ENCODE measurements around the gene KCNC4. TPM values are rescaled to one million over a fixed set of nuclear protein-coding genes. Genes with fewer than 3 reads are reported as not detected.

KCNC4 gene
- total and polyA plus RNA-seq, 2 of the 13 experiments (the other 11 are each of a cell fraction or from before 2014, with no cell fraction given) = 0.24 to 0.66 TPM

- no peak for TF ChIP-seq ZNF749 (CRISPR knock-in tag; IDR thresholded peaks at IDR 0.05; ENCODE audit: borderline replicate concordance)
These were observed 15.8 kb downstream of the KCNC4 start (continued) for GRCh38 chr1:110225756-110226404.

GRCh38 chr1:110227774-110228173 lies 17.7 kb downstream of the KCNC4 start:
- Histone ChIP-seq H3K9ac (ENCODE audit: insufficient read depth, low read depth, low read length) (no peak overlapping the region), H3K27me3 (ENCODE audit: control insufficient read depth in 1 of 2, insufficient read depth in 2 of 2, low read length in 2 of 2) (peaks cover 0 to 10% of the 10 kb centered on the region in 2 experiments; a peak in 4 of 5 replicates), H3K4me1 (ENCODE audit: insufficient read depth, low read length) (peaks cover 12% of the 10 kb centered on the region; the same call in 1 of the 2 replicates), H3K4me2 (ENCODE audit: low read depth, low read length) (no peak overlapping the region), H3K27ac (ENCODE audit: extremely low read length, insufficient read depth, low read length) (no peak overlapping the region), H3K79me2 (ENCODE audit: insufficient read depth, low read length) (no peaks in the 10 kb centered on the region), H4K20me1 (ENCODE audit: insufficient read depth, low read length) (no peaks in the 10 kb centered on the region), H3K36me3 (replicated peaks in 1 of 2; ENCODE audit: control insufficient read depth in 1 of 2, insufficient read depth in 2 of 2, low read length in 2 of 2) (no peaks in the 10 kb centered on the region), H3K9me3 (ENCODE audit: low read length) (no peaks in the 10 kb centered on the region), H3K4me3 (replicated peaks in 1 of 3; ENCODE audit: insufficient read depth in 1 of 3, low read depth in 2 of 3, low read length in 3 of 3) (no peak overlapping the region), H2AFZ (ENCODE audit: low read length) (no peak overlapping the region)
- 46% methylated on average over 10 of the region's 12 CpGs for WGBS (ENCODE audit: low lambda C conversion rate)
- ChIA-PET CTCF (ENCODE audit: low intra/inter-chr PET ratio, low total read pairs) (no interaction called here), POLR2A (no interaction called here)
- TF ChIP-seq CBX5 (CRISPR knock-in tag; IDR thresholded peaks at IDR 0.05; ENCODE audit: borderline replicate concordance) (no peak), ZNF768 (CRISPR knock-in tag; IDR thresholded peaks at IDR 0.05) (no peak), ZNF792 (CRISPR knock-in tag; IDR thresholded peaks at IDR 0.05) (no peak)
- FAIRE-seq = no peak
- in situ Hi-C loops (cut with HindIII; ENCODE audit: extremely low pct_ligation_motif_present, low pct_unique_long_range_greater_than_20kb) (no loop called here), intact Hi-C loops (cut with micrococcal nuclease; ENCODE audit: unreplicated experiment) (no loop called here)
- DNase-seq (ENCODE audit: low spot score) = no peak
- no peak for ATAC-seq
- BruUV-seq (replicated peaks) = no TSS peak

GRCh38 chr1:110228381-110228780 lies 18.3 kb downstream of the KCNC4 start:
- H3K4me1 ChIP-seq (ENCODE audit: insufficient read depth, low read length) = peaks cover 12% of the 10 kb centered on the region; the same call in 1 of the 2 replicates
- CTCF ChIA-PET (ENCODE audit: low intra/inter-chr PET ratio, low total read pairs) = no interaction called here
- no peak for ATAC-seq
- H3K4me3 ChIP-seq (replicated peaks in 1 of 3; ENCODE audit: insufficient read depth in 1 of 3, low read depth in 2 of 3, low read length in 3 of 3) = no peak overlapping the region
- POLR2A ChIA-PET = no interaction called here
- H3K36me3 ChIP-seq (replicated peaks in 1 of 2; ENCODE audit: control insufficient read depth in 1 of 2, insufficient read depth in 2 of 2, low read length in 2 of 2) = no peaks in the 10 kb centered on the region
- H2AFZ ChIP-seq (ENCODE audit: low read length) = no peak overlapping the region
- no peak overlapping the region for H3K4me2 ChIP-seq (ENCODE audit: low read depth, low read length)
- no peak overlapping the region for H3K9ac ChIP-seq (ENCODE audit: insufficient read depth, low read depth, low read length)
- H3K27me3 ChIP-seq (ENCODE audit: control insufficient read depth in 1 of 2, insufficient read depth in 2 of 2, low read length in 2 of 2) = peaks cover 0 to 10% of the 10 kb centered on the region in 2 experiments; a peak in 4 of 5 replicates
- no peak overlapping the region for H3K27ac ChIP-seq (ENCODE audit: extremely low read length, insufficient read depth, low read length)
- no TSS peak for BruUV-seq (replicated peaks)
- no peaks in the 10 kb centered on the region for H4K20me1 ChIP-seq (ENCODE audit: insufficient read depth, low read length)
- WGBS (ENCODE audit: low lambda C conversion rate) = 49% methylated on average over 6 of the region's 12 CpGs
- no peak for DNase-seq (ENCODE audit: low spot score)
- no peaks in the 10 kb centered on the region for H3K79me2 ChIP-seq (ENCODE audit: insufficient read depth, low read length)
- intact Hi-C loops (cut with micrococcal nuclease; ENCODE audit: unreplicated experiment) (no loop called here), in situ Hi-C loops (cut with HindIII; ENCODE audit: extremely low pct_ligation_motif_present, low pct_unique_long_range_greater_than_20kb) (no loop called here)
- no peaks in the 10 kb centered on the region for H3K9me3 ChIP-seq (ENCODE audit: low read length)
- no peak for FAIRE-seq
- TF ChIP-seq ZBTB38 (CRISPR knock-in tag; IDR thresholded peaks at IDR 0.05) (no peak), ZFP62 (CRISPR knock-in tag; IDR thresholded peaks at IDR 0.05) (no peak), SMAD3 (CRISPR knock-in tag; IDR thresholded peaks at IDR 0.05) (no peak), ZNF30 (CRISPR knock-in tag; IDR thresholded peaks at IDR 0.05) (no peak), YY1 (IDR thresholded peaks at IDR 0.05; ENCODE audit: insufficient read depth, insufficient replicate concordance, low read depth, low read length) (no peak), FIP1L1 (IDR thresholded peaks at IDR 0.05; ENCODE audit: borderline replicate concordance, insufficient read depth, low read depth, low read length) (no peak), YEATS4 (CRISPR knock-in tag; IDR thresholded peaks at IDR 0.05; ENCODE audit: borderline replicate concordance) (no peak), ZNF121 (CRISPR knock-in tag; IDR thresholded peaks at IDR 0.05) (no peak), NR1H2 (CRISPR knock-in tag; IDR thresholded peaks at IDR 0.05; ENCODE audit: borderline replicate concordance, low read depth) (no peak), FOXC1 (CRISPR knock-in tag; IDR thresholded peaks at IDR 0.05; ENCODE audit: borderline replicate concordance) (no peak), ZBTB14 (CRISPR knock-in tag; IDR thresholded peaks at IDR 0.05) (no peak), ZSCAN22 (CRISPR knock-in tag; IDR thresholded peaks at IDR 0.05) (no peak), ZMYM3 (CRISPR knock-in tag; IDR thresholded peaks at IDR 0.05) (no peak)
